GM10266 (cell line): ENCODE results near the gene DRG1.
A peak's percentile ranks its signal among the peaks of the same experiment; 100 is the strongest.
"Not testable (repeated sequence)": the region's sequence is repeated elsewhere in the genome, so short reads cannot be mapped to it uniquely, and the experiment has no call there.

Experiments
- DNase-seq: peaks from one replicate; pipeline ENCODE4 v3.0.0; 2012; ENCODE audit errors: extremely low spot score
- CTCF ChIP-seq: IDR thresholded peaks from 2 replicates; pipeline ENCODE4 v1.5.1; 2012; ENCODE audit warnings: mild to moderate bottlenecking, low read depth; ENCODE audit not compliant: control insufficient read depth, insufficient read depth; ENCODE audit errors: missing control alignments

Gene DRG1

GRCh38 chr22:31451709-31452571 lies 52.5 kb downstream of the DRG1 start:
- peak; percentile 33 for DNase-seq
- TF ChIP-seq CTCF = peak; percentile 53

DNA sequence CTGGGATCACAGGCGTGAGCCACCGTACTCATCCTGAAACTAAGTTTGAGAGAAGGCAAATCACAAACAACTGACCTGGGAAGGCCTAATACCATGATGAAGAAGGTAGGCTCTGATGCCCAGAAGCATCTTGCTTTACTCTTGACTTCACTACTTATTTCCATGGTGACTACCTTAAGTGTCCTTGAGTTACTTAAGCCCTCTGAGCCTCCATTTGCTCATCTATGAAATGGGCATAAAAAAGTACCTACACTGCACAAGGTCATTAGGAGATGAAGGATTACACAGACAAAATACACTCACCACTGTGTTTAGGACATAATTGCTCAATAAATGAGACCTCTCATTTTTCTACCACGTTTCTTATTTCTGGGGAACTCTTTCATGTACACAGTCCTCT lies 62.3 kb downstream of the DRG1 start:
- TF ChIP-seq CTCF = no peak
- no peak for DNase-seq

GRCh38 chr22:31465307-31465706 lies 65.9 kb downstream of the DRG1 start:
- no peak for DNase-seq
- no peak for TF ChIP-seq CTCF

- DNase-seq = no peak
- TF ChIP-seq CTCF = no peak
These were observed 75.3 kb downstream of the DRG1 start for GRCh38 chr22:31474743-31475142.

DNA sequence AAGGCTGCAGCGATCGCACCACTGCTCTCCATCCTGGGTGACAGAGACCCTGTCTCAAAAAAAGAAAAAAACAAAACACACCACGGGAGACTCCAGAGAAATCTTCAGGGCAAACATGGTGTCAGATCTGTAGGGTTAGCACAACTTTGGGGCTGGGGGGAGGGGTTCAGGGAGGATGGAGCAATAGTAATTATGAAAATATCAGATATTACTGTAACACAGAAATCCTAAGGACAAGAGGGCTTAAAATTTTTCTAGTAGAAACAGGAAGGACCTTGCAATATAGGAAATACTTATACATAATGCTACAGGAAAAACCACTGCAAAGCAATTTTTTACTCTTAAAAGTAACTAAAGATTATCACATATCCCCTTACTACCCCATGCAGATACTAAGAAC lies 76.4 kb downstream of the DRG1 start:
- no peak for TF ChIP-seq CTCF
- no peak for DNase-seq

GRCh38 chr22:31477329-31477728 lies 77.9 kb downstream of the DRG1 start:
- no peak for TF ChIP-seq CTCF
- peak; percentile 53 for DNase-seq

DNA sequence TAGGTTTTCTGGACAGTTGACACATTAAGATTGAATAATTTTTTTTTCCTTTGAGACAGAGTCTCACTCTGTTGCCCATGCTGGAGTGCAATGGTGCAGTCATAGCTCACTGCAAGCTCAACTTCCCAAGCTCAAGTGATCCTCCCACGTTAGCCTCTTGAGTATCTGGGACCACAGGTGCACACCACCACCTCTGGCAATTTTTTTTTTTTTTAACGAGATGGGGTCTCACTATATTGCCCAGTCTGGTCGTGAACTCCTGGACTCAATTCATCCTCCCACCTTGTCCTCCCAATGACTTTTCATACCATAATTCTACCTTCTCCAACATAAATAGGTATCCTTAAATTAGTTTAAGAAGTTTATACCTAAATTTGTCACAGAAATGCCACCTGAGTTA lies 81.7 kb downstream of the DRG1 start:
- no peak for TF ChIP-seq CTCF

DNA sequence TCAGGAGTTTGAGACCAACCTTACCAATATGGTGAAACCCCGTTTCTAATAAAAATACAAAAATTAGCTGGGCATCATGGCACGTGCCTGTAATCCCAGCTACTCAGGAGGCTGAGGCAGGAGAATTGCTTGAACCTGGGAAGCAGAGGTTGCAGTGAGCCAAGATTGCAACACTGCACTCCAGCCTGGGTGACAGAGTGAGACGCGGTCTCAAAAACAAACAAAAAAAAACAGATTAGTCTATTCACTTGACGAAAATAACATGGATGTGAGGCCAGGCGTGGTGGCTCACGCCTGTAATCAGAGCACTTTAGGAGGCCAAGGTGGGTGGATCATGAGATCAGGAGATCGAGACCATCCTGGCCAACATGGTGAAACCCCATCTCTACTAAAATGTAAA lies 83.1 kb downstream of the DRG1 start:
- not testable (repeated sequence) for DNase-seq

More for the DNA sequence above, 81.7 kb downstream of the DRG1 start:
- no peak for DNase-seq
